ENCODE measurements around the gene MMP7.
"Not testable (repeated sequence)": the region's sequence is repeated elsewhere in the genome, so short reads cannot be mapped to it uniquely, and the experiment has no call there.

The MMP7 gene

GRCh38 chr11:102518296-102519094 is 12.1 kb downstream of the MMP7 start:
- H3K4me3 ChIP-seq (ENCODE audit: low read depth, low read length): no peak overlapping the region
- DNase-seq (ENCODE audit: low read depth): no peak
- TF ChIP-seq CTCF (IDR thresholded peaks at IDR 0.05; ENCODE audit: low read depth, low read length, missing control alignments): peak; percentile 47

GRCh38 chr11:102517670-102518069 is 12.9 kb downstream of the MMP7 start:
- no peak for TF ChIP-seq CTCF (IDR thresholded peaks at IDR 0.05; ENCODE audit: low read depth, low read length, missing control alignments)
- H3K4me3 ChIP-seq (ENCODE audit: low read depth, low read length): no peak overlapping the region
- no peak for DNase-seq (ENCODE audit: low read depth)

GRCh38 chr11:102516179-102516578 is 14.4 kb downstream of the MMP7 start:
- no peak for TF ChIP-seq CTCF (IDR thresholded peaks at IDR 0.05; ENCODE audit: low read depth, low read length, missing control alignments)
- no peak for DNase-seq (ENCODE audit: low read depth)
- no peak overlapping the region for H3K4me3 ChIP-seq (ENCODE audit: low read depth, low read length)

GRCh38 chr11:102513869-102514268 is 16.7 kb downstream of the MMP7 start:
- no peak for TF ChIP-seq CTCF (IDR thresholded peaks at IDR 0.05; ENCODE audit: low read depth, low read length, missing control alignments)
- no peak for DNase-seq (ENCODE audit: low read depth)
- no peak overlapping the region for H3K4me3 ChIP-seq (ENCODE audit: low read depth, low read length)

- H3K4me3 ChIP-seq (ENCODE audit: low read depth, low read length): no peak overlapping the region
- no peak for DNase-seq (ENCODE audit: low read depth)
- no peak for TF ChIP-seq CTCF (IDR thresholded peaks at IDR 0.05; ENCODE audit: low read depth, low read length, missing control alignments)
Observed at GRCh38 chr11:102510439-102511135, 20.0 kb downstream of the MMP7 start.

- not testable (repeated sequence) for H3K4me3 ChIP-seq (ENCODE audit: low read depth, low read length); DNase-seq (ENCODE audit: low read depth)
Observed at GRCh38 chr11:102502831-102503230, 27.7 kb downstream of the MMP7 start.

GRCh38 chr11:102500829-102501228 is 29.7 kb downstream of the MMP7 start:
- no peak for TF ChIP-seq CTCF (IDR thresholded peaks at IDR 0.05; ENCODE audit: low read depth, low read length, missing control alignments)
- H3K4me3 ChIP-seq (ENCODE audit: low read depth, low read length): no peak overlapping the region
- no peak for DNase-seq (ENCODE audit: low read depth)

Data from GM12864 (cell line).